Stimulated activated CD4-positive, alpha-beta T cell treated with anti-CD3 and anti-CD28 coated beads, Interleukin-1b, Interleukin-23, amount 100 ng/mL, for 1 hour (primary cell): Measurements from ENCODE around the gene QPRT.
A peak's percentile ranks its signal among the peaks of the same experiment; 100 is the strongest.
"Not testable (repeated sequence)": the region's sequence is repeated elsewhere in the genome, so short reads cannot be mapped to it uniquely, and the experiment has no call there.

ENCODE experiments used
- DNase-seq, 2 donors: peaks; one replicate each; pipeline ENCODE4 v3.0.0-alpha.2; 2020; ENCODE audit warnings: low read depth in 2 of 2

The QPRT gene

GRCh38 chr16:29694384-29695195, 15.6 kb downstream of the QPRT start:
- no peak for DNase-seq

GRCh38 chr16:29695675-29696074, 16.7 kb downstream of the QPRT start:
- not testable (repeated sequence) for DNase-seq

- DNase-seq: no peak
Observed at GRCh38 chr16:29696881-29697331, 17.9 kb downstream of the QPRT start.

GRCh38 chr16:29697391-29697790, 18.4 kb downstream of the QPRT start:
- DNase-seq: no peak

- DNase-seq: no peak
Observed at GRCh38 chr16:29698042-29698441, 19.1 kb downstream of the QPRT start.

GRCh38 chr16:29698484-29699323, 19.7 kb downstream of the QPRT start:
- DNase-seq: no peak

- no peak for DNase-seq
Observed at GRCh38 chr16:29699324-29700219, 20.6 kb downstream of the QPRT start.

GRCh38 chr16:29700253-29700987, 21.4 kb downstream of the QPRT start:
- DNase-seq: peak; percentile 47 to 60

- DNase-seq: no peak
Observed at GRCh38 chr16:29701214-29701555, 22.2 kb downstream of the QPRT start.

- DNase-seq: no peak
Observed at GRCh38 chr16:29702269-29702668, 23.3 kb downstream of the QPRT start.

- no peak for DNase-seq
Observed at GRCh38 chr16:29705030-29705429, 26.1 kb downstream of the QPRT start.

GRCh38 chr16:29707160-29707559, 28.2 kb downstream of the QPRT start:
- DNase-seq: not testable (repeated sequence)

GRCh38 chr16:29708917-29709600, 30.1 kb downstream of the QPRT start:
- DNase-seq: no peak

- not testable (repeated sequence) for DNase-seq
Observed at GRCh38 chr16:29709657-29710056, 30.7 kb downstream of the QPRT start.

GRCh38 chr16:29710227-29711219, 31.5 kb downstream of the QPRT start:
- DNase-seq: no peak

GRCh38 chr16:29712809-29713208, 33.8 kb downstream of the QPRT start:
- no peak for DNase-seq

- DNase-seq: no peak
Observed at GRCh38 chr16:29714396-29714795, 35.4 kb downstream of the QPRT start.

GRCh38 chr16:29714972-29715371, 36.0 kb downstream of the QPRT start:
- no peak for DNase-seq

- DNase-seq: no peak
Observed at GRCh38 chr16:29717113-29717512, 38.1 kb downstream of the QPRT start.
